Neural crest cell (in vitro differentiated cells): ENCODE data around the gene LIPA. TPM values are rescaled to one million over a fixed set of nuclear protein-coding genes. Genes with fewer than 3 reads are reported as not detected.

Experiments used
- DNase-seq: peaks from one replicate; pipeline ENCODE4 v3.0.0; 2021; ENCODE audit warnings: low read depth, mixed read lengths, low spot score
- H3K27ac Mint-ChIP-seq: one replicate; pipeline ENCODE4 v1.8.0; 2021; ENCODE audit warnings: mild to moderate bottlenecking, mixed read lengths; ENCODE audit not compliant: unreplicated experiment
- H3K27me3 Mint-ChIP-seq: 2 replicates; pipeline ENCODE4 v1.8.0; 2021; ENCODE audit warnings: low read depth, mild to moderate bottlenecking, mixed read lengths
- H3K36me3 Mint-ChIP-seq: 2 replicates; pipeline ENCODE4 v1.8.0; 2021; ENCODE audit warnings: low read depth, mild to moderate bottlenecking, mixed read lengths
- H3K4me1 Mint-ChIP-seq: 2 replicates; pipeline ENCODE4 v1.8.0; 2021; ENCODE audit warnings: mixed read lengths
- H3K4me3 Mint-ChIP-seq: one replicate; pipeline ENCODE4 v1.8.0; 2021; ENCODE audit warnings: mild to moderate bottlenecking, mixed read lengths
- H3K9me3 Mint-ChIP-seq: 2 replicates; pipeline ENCODE4 v1.8.0; 2021; ENCODE audit warnings: mixed read lengths
- total RNA-seq: library from RNA; stranded (reverse); gene quantifications from 2 replicates; pipeline ENCODE4 v1.2.1, GENCODE V29; 2021
- TF ChIP-seq, protein P1 (sequence below): fragments of 200-600 bp; sonication (generic); conservative IDR thresholded peaks from 2 replicates; pipeline ENCODE4 v1.5.0; 2021; ENCODE audit warnings: antibody characterized with exemption, mild to moderate bottlenecking

The LIPA gene
- total RNA-seq, 1 donor from 2014 or later = 38.1 TPM

DNA sequence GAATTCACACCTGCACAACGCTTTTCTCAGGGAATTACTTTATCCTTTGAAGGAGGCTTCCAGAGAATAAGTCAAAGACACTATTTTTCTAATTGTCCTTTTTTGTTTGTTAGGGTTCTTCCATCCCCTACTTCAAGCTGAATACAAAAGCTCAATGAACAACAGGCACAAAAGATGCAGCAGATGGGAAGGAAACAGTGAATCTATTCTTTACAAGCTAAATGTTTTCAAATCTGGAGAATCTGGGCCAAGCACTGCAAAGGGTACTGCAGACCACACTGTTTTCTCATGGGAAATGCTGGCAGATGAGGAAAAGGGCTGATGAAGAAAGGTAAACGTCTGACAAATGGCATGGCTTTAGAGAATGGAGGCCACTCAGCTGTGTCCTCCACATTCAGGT, 18.5 kb downstream of the LIPA start:
- Mint-ChIP-seq H3K4me3 (no peak overlapping the region), H3K36me3 (peaks cover 17% of the 10 kb centered on the region), H3K4me1 (peaks cover 23% of the 10 kb centered on the region), H3K9me3 (peaks cover 5% of the 10 kb centered on the region), H3K27ac (no peak overlapping the region), H3K27me3 (no peaks in the 10 kb centered on the region)
- TF ChIP-seq, protein P1, sequence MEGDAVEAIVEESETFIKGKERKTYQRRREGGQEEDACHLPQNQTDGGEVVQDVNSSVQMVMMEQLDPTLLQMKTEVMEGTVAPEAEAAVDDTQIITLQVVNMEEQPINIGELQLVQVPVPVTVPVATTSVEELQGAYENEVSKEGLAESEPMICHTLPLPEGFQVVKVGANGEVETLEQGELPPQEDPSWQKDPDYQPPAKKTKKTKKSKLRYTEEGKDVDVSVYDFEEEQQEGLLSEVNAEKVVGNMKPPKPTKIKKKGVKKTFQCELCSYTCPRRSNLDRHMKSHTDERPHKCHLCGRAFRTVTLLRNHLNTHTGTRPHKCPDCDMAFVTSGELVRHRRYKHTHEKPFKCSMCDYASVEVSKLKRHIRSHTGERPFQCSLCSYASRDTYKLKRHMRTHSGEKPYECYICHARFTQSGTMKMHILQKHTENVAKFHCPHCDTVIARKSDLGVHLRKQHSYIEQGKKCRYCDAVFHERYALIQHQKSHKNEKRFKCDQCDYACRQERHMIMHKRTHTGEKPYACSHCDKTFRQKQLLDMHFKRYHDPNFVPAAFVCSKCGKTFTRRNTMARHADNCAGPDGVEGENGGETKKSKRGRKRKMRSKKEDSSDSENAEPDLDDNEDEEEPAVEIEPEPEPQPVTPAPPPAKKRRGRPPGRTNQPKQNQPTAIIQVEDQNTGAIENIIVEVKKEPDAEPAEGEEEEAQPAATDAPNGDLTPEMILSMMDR = no peak
- no peak for DNase-seq

DNA sequence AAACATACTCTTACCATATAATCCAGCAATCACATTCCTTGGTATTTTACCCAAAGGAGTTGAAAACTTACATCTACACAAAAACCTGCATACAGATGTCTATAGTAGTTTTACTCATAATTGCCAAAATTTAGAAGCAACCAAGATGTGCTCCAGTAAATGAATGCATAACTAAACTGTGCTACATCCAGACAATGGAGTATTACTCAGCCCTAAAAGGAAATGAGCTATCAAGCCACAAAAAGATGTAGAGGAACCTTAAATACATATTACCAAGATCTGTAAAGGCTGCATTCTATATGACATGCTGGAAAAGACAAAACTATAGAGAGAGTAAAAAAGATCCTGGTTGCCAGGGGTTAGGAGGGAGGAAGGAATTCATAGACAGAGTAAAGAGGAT, 22.6 kb downstream of the LIPA start:
- TF ChIP-seq, protein P1 = no peak
- Mint-ChIP-seq H3K4me3 (no peak overlapping the region), H3K9me3 (peaks cover 6% of the 10 kb centered on the region), H3K4me1 (peaks cover 20% of the 10 kb centered on the region), H3K36me3 (peaks cover 23% of the 10 kb centered on the region), H3K27me3 (no peaks in the 10 kb centered on the region), H3K27ac (no peak overlapping the region)
- no peak for DNase-seq

GRCh38 chr10:89228146-89228545, 23.4 kb downstream of the LIPA start:
- Mint-ChIP-seq H3K27ac (no peak overlapping the region), H3K9me3 (peaks cover 6% of the 10 kb centered on the region), H3K4me1 (peaks cover 18% of the 10 kb centered on the region)

DNA sequence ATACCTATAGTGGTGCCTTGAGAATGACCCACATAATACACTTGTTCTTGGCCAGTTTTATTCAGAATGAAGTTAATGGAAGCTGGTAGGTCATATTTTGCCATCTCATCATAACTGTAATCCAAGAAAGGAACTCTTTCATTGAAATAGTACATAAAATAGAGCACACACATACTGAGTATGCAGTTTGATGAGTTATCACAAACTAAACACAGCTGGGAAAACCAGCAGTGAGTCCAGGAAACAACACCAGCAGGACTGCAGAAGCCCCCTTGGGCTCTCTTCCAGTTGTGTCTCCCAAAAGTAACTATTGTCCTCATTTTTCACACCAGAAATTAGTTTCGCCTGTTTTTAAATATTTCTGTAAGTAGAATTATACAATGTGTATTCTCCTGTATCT, 24.7 kb downstream of the LIPA start:
- Mint-ChIP-seq H3K4me3 (no peak overlapping the region), H3K4me1 (peaks cover 14% of the 10 kb centered on the region), H3K27me3 (no peaks in the 10 kb centered on the region), H3K27ac (no peak overlapping the region), H3K36me3 (peaks cover 19% of the 10 kb centered on the region), H3K9me3 (peaks cover 6% of the 10 kb centered on the region)
- TF ChIP-seq, protein P1 = no peak
- no peak for DNase-seq

More at GRCh38 chr10:89228146-89228545, 23.4 kb downstream of the LIPA start:
- Mint-ChIP-seq H3K36me3 (peaks cover 23% of the 10 kb centered on the region), H3K4me3 (no peak overlapping the region), H3K27me3 (no peaks in the 10 kb centered on the region)
- DNase-seq = no peak
- TF ChIP-seq, protein P1 = no peak

DNA sequence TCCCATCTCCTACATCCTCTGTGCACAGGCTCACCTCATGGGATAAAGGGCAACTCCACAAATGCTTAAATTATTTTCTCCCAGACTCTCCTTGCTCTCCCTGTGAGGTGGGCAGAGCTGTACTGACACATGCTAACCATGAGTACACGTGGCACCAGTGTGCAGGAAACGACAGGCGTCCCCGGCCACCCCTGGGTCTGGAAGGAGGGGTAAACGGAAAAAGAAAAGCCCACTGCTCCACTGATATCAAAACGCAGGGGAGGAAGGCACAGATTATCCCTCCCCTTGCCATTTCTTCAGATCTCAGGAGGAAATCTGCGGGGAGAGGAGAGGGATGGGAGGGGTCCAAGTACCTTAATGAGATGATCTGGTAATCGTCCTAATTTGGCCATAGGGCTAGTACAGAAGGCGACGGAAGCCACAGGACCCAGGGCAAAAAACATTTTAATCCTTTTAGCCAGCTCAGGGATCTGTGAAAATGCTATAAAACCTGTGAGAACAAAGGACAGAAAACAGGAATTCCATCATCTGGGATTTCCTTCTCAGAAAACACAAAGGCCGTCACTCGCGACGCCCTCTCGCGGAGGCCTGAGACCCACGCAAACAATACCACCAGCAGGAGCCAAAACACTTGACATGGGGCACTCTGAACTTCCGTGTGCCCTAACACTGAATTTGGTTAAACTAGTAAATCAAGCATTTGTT, 26.7 kb downstream of the LIPA start:
- Mint-ChIP-seq H3K27ac (peak overlapping the region; percentile 45), H3K4me1 (peaks cover 14% of the 10 kb centered on the region), H3K4me3 (no peak overlapping the region), H3K27me3 (no peaks in the 10 kb centered on the region), H3K9me3 (peaks cover 6% of the 10 kb centered on the region), H3K36me3 (peaks cover 17% of the 10 kb centered on the region)
- TF ChIP-seq, protein P1 = peak; percentile 41
- DNase-seq = no peak
